Fibroblast of skin of right quadriceps (primary cell): ENCODE measurements around the gene FIGN.

Experiments used
- DNase-seq: peaks from one replicate; pipeline ENCODE4 v3.0.0-alpha.2; 2013

Gene FIGN

DNA sequence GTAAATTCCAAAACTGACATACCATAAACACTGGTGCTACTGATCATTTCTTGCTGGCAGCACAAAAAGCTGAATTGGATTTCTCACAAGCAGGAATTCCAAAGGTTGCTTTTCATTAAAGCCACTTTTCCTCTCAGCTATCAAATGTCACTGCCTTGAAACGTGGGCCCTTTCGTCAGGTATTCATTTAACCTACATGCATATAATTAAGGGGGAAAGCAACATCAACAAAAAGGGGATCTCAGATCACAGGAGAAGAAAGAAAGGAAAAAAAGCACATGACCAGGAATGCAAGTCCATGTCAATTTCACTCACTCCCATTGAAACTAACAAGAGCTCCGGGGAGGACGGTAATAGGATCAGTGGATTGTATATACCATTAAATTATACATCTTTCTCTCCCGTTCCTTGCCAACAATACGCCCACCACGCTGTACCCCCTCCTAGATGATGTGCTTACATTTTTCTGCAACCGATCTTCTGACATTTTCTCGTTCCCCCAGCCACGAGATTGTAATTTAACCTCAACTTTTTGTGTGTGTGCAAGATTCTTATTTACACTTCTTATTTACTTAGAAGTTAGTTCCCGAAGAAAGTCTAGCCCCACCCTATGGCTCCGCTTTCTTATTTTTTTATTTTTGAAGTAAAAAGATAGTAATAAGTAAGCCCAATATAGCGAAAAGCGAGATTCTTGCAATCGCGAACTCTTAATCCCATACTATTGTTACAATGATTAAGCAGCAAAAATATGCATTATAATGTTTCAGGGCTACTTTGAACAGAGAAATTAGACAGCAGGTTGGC lies 725 bp downstream of the FIGN start:
- DNase-seq, result peak; percentile 14

DNA sequence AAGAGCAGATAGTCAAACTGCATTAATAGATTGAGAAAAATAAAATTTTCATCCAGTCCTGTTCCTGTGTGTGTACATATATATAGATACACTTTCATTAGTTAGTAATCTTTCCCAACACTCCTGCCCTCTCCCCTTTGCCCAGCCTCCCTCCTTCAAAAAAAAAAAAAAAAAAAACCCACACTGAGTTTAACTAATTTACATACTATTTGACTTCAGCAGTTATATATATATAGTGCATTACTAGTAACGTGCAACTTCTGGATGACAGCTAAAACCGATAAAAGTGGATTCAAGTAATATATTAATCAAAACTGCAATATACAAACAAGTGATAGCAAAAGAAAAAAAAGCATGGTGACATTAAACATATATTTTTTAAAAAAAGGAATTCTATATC lies 1.4 kb downstream of the FIGN start:
- no peak for DNase-seq

DNA sequence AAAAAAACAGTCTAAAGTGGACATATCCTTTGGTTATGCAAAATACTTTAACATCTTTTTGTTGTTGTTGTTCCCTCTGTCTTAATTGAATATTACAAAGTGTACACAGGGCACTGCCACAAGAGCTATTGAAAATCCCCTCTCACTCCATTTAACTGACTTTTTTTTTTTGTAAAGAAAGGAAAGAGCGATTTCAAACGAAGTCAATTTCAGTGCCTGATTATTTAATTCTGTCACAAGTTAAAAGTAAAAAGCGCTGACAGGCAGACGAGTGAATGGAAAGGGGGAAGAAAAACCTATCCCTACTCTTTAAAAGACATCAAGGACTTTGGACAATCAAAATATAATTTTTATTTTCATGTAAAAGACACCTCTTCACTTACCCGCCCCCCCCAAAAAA lies 1.9 kb downstream of the FIGN start:
- no peak for DNase-seq

DNA sequence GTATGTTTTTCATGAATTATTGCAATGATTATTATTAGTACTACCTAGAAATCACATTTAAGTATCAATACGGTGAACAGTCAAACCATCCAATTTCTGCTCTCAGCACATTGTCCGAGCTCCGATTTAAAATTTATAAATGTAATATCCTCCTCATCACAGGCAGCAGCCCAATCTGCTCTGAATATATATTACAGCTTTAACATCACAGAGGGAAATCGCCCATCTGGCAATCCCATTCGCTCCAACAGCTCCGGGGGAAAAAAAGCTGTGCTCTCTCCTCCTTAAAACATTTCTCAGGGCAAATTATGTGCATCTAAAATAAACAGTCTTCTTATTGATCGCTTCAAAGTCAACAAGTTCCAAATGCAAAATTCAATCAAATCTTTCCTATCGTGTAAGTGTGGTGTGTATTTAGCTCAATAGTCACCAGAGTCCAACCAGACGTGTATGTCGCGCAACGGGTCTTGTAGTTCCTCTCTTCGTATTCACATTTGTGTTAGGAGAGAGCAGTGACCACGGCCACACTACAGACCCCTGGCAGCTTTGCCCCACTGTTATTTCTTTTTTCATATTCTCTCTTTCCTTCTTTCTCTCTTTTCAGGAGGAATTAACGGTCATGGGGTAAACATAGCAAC lies 2.4 kb downstream of the FIGN start:
- DNase-seq, result no peak

DNA sequence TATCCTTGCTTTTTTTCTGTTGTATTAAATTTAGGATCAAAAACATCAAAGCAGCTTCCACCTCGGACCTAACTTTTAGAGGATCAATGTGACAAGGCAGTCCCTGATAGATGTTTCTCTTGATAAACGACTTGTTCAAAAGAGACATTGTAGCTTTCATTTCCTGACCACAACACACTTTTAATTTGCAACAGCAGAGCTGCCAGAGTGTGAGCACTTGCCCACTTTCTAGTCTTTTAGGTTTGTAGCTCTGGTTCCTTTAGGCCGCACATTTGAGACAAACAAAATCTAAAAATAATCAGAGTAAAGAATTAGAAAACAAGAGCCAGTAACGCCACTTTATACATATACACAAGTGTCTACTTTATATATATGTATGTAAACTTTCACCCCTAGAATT lies 3.1 kb downstream of the FIGN start:
- DNase-seq, result no peak

DNA sequence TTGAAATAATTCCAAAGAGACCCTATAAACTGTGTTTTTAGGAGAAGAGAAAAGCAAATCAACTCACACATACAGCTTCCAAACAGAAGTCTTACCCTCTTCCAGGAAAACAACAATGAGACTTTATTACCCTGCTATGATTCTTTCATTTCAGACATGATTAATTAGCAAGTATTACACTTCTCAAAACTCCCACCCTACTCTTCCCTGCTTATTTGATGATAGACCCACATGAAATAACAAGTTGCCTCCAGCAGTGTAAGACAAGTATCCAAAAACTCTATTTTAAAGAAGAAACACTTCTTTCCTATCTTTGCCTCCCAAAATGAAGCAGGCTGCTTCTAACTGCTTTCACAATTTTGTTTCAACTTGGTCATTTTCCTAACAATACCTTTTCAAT lies 4.1 kb downstream of the FIGN start:
- DNase-seq, result no peak

DNA sequence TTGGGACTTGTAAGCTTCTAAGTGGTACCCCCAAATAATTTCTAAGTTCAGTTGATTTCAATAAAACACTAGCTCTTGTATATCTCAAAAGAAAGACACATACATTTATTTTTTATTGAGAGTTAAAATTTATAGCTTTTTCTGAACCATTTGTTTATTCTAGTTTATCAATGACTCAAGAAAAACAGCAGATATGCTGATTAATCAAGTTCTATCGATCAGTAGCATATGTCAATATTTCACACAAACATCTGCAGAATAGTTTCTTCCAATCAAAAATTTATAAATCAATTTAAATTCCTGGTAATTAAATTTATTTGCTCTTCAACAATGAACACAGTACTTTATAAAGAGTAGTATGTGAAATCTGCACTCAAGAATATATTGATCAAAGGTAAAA lies 5.3 kb downstream of the FIGN start:
- no peak for DNase-seq

DNA sequence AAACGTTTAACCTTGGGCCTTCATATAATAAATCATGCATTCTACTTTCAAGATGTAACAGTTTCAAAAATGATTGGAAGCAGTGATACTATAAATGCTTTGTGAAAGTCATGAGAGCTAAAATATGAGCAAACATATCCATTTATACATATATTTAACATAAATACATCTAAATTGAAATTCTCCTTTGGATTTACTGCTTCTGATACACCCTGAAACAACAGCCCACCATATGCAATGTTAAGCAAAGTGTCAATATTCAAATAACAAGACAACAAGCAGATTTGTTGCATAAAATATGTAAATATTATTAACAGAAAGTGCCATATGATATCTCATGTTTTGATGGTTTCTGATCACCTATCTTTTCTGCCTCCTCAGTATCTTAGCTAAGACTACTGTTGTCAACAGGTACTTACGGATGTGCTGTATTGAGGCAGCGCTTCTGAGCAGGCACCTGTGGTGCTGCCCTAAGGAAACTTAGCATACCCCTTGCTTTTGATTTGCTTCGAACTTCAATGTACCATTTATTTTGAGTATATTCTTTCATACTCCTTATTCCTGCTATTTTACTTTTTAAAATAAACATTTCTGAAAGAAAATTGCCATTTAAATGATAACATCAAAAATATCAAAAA lies 6.1 kb downstream of the FIGN start:
- no peak for DNase-seq

DNA sequence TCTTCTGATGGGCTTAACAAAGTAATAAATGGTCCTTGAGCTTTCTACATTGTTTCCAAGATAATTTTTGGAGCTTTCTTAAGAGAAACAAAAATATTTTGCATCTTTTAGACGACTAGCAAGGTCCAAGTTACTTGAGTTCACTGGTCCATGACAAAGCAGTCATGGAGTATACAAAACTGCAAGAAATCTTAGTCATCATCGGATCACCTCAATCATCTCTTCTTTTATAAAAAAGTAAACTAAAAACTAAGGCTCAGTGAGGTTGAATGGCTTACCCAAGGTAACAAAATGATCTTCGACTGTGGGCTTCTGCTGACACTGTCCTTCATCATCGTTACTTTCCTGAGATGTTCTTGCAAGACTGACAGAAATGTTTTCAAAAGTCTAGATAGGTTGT lies 11.9 kb downstream of the FIGN start:
- DNase-seq, result no peak

DNA sequence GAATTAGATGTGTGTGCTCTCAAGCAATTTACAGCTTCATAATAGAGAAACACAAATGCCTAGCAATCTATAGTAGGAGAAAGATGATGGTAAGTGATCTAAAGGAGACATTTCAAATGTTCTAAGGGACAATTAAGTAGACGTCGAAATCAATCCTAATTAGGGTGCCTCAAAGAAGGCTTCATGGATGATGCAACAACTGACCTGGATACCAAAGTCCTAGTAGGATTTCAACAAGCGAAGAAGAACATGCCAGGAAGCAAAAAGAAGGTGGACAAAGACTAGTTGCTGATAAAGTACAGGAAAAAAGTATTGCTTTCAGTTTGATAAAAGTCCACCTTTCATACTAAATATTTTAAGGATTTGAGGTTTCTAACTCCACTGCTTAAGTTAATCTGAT lies 12.5 kb downstream of the FIGN start:
- DNase-seq, result no peak

DNA sequence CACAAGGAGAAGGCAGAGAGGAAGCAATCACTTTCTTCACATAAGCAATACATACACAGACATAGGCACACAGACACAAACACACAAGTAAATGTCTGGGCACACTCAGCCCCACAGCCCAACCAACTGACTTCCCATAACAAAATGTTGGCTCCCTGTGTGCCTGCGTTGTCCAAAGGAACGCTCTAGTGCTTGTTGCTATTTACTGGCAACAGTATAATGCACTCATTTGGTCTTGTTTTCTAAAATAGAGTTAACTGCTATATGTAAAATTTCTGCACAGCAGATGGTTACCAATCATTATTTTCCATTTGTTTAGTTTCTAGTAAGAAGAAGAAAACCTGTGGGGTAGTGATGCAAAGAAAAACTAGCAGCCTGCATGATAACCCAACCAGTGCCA lies 16.5 kb downstream of the FIGN start:
- DNase-seq, result no peak

DNA sequence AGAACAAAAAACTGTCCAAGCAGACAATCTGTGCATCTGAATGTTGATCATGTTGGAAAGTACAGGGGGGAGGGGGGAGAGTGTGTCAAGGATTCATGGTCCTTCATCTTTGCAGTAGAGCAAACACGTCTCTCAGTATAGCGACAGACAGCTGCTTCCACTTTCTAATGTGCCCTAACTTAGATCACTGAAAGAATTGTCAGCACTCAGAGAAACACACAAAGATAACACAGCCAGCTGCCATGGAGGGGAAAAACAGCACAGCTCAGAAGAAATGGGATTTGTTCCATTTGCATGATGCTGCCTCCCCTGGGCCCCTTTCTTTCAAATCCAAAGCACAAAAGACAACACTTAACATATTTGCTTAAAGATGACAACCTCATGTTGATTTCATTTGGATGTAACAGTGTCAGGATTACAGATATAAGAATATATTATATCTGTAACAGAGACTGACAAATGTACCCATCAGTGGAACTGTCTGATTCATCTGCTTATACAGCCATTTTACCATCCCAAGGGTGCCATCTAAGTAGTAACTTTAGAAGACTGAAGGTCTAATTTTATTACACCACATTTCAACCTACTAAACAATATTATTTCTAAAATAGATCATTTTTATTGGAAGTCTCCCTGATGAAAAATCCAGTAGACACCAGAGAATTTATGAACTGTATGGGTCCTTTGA lies 17.7 kb downstream of the FIGN start:
- no peak for DNase-seq

DNA sequence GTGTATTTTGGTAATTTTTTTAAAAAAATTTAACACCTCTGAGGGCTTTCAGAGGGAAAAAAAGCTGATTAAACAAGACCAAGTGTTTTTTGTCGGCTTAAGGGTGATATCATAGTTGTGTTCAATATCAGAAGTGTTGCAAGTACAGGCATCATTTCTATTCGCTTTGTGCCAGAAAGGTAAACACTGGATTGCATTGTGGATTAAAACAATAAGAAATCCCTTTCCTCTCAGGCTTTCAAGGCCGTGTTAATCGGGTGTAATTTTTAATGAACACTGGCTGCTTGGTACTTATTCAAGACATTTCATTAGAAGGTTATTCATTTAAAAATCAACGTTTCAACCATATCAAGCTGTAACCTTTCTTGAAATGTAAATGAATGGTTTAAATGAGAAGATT lies 18.3 kb downstream of the FIGN start:
- no peak for DNase-seq

DNA sequence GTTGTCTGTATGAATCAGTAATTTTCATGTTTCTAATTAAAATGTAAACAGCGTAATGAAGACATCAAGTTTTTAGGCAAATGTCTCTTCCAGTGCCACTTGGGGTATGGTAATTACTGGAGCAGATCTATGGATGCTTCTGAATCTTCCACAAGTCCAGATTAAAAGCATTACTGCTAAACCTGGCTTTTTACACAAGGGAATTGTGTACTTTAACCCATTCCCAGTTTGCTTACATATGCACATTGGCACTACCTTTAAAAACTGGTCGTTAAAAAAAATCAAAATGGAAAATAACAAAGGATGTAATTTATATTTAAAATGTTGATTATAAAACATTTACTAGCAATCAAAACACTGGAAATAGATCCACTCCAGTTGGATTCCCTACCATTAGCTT lies 19.7 kb downstream of the FIGN start:
- no peak for DNase-seq

DNA sequence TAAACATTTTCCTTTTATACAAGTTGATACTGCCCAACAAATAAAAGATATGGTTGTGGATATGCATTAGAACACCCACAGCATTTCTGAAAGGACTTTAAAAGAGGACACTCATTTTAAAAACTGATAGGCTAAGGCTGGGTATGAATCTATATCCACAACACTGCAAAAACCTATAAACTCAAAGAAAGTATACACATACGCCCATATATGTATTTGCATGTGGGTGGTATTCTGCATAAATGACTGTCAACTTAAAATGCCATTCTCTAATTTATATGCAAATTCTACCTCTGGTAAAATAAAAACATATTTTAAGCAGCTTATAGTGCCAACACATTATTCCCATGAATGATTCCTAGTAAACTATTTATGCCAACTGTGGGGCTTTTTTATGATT lies 20.1 kb downstream of the FIGN start:
- no peak for DNase-seq

DNA sequence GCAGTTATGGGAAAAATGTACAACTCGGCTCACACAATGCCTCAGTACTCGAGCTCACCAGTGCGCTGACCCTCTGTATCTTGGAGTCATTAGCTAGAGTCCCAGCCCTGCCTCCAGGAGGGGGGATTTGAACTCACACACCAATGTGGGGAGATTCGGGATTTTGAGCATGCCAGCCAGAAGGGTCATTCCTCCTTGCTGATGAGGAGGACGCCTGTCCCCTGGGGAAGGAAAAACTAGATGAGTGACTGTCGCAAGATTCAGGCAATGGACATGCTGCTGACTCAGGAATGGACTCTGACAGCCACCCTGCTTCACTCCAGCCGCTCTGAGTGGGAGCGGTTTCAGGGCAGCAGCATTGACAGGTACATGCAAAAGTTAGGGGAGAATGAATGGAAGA lies 20.6 kb downstream of the FIGN start:
- no peak for DNase-seq

DNA sequence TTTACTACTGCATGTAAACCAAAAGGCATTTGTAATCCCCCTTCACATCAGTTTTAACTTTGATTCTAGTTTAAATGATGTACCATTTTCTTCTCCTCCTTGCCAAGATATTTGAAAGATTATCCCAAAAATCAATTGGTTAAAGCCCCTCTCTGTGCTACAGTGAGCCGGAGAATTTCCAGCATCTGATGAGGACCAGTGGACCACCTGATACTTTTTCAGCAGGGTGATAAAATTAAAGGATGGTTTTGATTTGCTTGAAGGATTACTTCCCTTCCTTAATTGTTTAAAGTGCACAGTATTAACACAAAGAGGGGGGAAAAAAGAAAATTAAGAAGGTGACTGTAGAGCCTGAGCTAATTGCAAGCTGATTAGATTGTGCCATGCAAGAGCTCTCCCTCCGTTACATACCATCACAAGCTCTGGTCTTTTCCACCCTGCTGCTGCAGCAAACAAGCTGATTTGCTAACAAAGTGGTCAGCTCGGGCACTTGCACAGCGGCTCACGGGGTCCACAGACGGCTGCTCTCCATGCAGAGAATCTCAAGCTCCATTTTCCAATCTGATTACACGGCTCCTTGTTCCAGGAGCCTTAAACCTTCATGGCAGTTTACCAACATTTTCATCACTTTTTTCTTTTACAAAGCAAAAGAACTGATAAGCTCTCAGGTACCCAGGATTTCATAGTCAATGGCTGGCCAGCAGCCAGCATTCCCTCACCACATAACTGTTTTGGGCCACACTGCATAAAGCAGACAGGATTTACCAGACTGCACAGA lies 22.1 kb downstream of the FIGN start:
- DNase-seq, result no peak

DNA sequence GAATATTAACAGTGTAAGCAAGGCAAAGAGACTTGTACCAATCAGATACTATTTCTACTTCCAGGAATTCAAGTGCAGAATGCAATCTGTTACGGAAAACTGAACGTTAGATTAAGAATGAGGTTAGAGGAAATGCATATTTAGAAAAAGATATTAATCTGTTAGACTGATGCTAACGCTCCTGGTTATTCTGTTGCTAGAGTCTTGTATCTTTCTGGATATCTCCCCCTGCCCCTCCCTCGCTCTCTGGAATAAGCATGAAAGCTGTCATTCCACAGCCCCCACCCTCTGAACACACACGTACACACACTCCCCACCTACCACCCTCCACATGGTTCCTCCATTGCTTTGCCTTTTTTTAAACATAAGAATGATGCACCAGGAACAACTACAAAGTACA lies 24.1 kb downstream of the FIGN start:
- no peak for DNase-seq

DNA sequence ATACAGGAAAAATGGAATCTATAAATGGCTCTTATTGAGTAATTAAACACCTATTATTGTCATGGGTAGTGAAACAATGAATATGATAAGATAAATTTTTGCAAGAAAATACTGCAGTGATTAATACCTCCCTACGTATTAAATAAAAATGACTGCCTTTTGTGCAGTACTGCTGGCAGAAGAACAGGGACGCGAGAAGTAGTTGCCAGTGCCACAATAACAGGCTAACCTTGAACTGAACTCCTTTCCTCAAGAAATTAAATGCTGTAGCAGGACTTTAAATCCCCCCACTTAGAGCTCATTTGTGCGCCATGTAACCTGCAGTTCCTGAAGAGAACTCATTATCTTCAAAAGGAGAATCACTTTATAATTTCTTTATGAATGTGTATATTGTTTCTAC lies 24.6 kb downstream of the FIGN start:
- DNase-seq, result no peak

DNA sequence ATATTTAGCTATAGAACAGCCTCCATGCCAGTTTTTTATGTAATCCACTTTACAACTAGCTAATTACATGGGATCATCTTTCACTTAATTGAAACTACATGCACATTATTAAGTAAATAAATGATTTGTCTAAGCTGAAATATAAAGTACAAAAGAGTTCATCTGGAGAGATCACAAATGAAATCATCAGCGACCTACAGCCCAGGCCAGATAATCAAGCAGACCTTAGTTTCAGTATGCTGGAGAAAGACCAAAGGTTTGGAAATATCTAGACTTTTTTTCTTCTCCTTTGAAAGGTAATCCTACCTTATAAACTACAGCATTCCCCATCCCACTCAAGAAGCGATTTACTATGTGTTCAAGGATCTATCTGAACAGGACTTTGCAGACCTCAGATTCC lies 26.5 kb downstream of the FIGN start:
- no peak for DNase-seq

DNA sequence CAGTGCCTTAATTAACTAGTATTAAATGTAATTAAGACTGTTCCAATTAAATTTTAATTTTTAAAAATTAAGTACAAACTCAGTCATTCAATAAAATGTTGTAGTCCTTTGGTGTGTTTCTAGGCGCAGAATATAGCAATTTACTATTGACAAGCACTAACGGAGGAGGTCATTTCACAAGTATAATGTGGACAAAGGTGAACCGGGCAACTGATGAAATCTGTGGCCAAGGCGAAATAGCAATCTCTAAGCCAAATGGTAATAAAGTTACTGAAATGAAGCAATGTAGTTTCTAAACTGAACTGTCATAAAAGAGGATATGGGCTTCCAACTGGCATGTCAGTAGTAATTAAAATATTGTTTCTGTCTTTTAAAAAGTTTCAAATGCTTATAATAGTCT lies 27.5 kb downstream of the FIGN start:
- no peak for DNase-seq

DNA sequence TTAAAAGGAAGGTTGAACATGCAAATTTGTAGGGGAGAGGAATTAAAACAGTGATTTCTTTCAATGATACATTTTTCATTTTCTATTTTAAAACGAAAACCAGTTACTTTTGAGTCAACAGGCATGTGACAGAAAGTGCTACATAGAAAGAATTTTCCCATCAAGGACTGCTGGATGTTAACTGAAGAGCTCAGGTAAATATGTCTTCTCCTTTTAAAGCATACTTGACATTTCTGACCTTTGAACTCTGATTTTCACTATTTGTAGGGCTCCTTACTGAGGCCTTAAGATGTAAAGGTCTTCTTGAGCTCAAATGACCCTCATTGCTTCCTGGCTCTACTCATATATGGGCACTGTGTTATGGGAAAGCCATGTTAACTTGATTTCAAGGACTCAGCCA lies 32.4 kb downstream of the FIGN start:
- no peak for DNase-seq
